CD14-positive monocyte (primary cell): ENCODE measurements around the gene RNF212. TPM values are rescaled to one million over a fixed set of nuclear protein-coding genes. Genes with fewer than 3 reads are reported as not detected.

Experiments
- DNase-seq, 3 donors: peaks; one replicate each; pipeline ENCODE4 v3.0.0-alpha.2; 2011 to 2022
- H2AFZ ChIP-seq: 2 replicates; pipeline ENCODE4 v1.6.0; 2012; ENCODE audit warnings: mild to moderate bottlenecking, low read depth, low read length, inconsistent platforms; ENCODE audit not compliant: insufficient read depth, poor library complexity, severe bottlenecking
- H3K27ac ChIP-seq, 2 donors: 1 replicate in 1 of 2; 2 replicates in 1 of 2; pipeline ENCODE4 v1.5.1; 2012 to 2013; ENCODE audit warnings: low read length in 2 of 2, control low read depth in 1 of 2, inconsistent platforms in 1 of 2, low read depth in 1 of 2, mild to moderate bottlenecking in 1 of 2
- H3K27me3 ChIP-seq, 2 donors: one replicate each; pipeline versions ENCODE4 v1.6.0 to v1.6.1; 2011 to 2013; ENCODE audit warnings: low read length in 2 of 2; ENCODE audit not compliant: control insufficient read depth in 2 of 2, insufficient read depth in 2 of 2
- H3K36me3 ChIP-seq, 2 donors: replicated peaks in 1 of 2; 1 replicate in 1 of 2; 2 replicates in 1 of 2; pipeline versions ENCODE4 v1.5.1 to v1.6.1; 2012 to 2013; ENCODE audit warnings: low read length in 2 of 2, control low read depth in 1 of 2, inconsistent platforms in 1 of 2, mild to moderate bottlenecking in 1 of 2; ENCODE audit not compliant: insufficient read depth in 2 of 2, control insufficient read depth in 1 of 2
- H3K4me1 ChIP-seq, 2 donors: 1 replicate in 1 of 2; 2 replicates in 1 of 2; pipeline versions ENCODE4 v1.5.1 to v1.6.1; 2012 to 2013; ENCODE audit warnings: low read length in 2 of 2, control low read depth in 1 of 2, inconsistent platforms in 1 of 2, mild to moderate bottlenecking in 1 of 2, moderate library complexity in 1 of 2; ENCODE audit not compliant: insufficient read depth in 2 of 2, control insufficient read depth in 1 of 2
- H3K4me2 ChIP-seq: replicated peaks from 2 replicates; pipeline ENCODE3; 2012; ENCODE audit warnings: low read length, moderate library complexity, mild to moderate bottlenecking; ENCODE audit not compliant: poor library complexity, severe bottlenecking; ENCODE audit errors: extremely low read depth
- H3K4me3 ChIP-seq, 3 experiments: fragments of 200-600 bp in 1 of 3; sonication (generic) in 1 of 3; replicated peaks in 1 of 3; 1 replicate in 2 of 3; 2 replicates in 1 of 3; pipeline ENCODE4 v1.5.1; 2011 to 2013; ENCODE audit warnings: low read length in 3 of 3, mild to moderate bottlenecking in 3 of 3, control low read depth in 2 of 3, low read depth in 2 of 3, inconsistent platforms in 1 of 3, moderate library complexity in 1 of 3
- H3K79me2 ChIP-seq: 2 replicates; pipeline ENCODE4 v1.6.0; 2012; ENCODE audit warnings: mild to moderate bottlenecking, control low read depth, inconsistent platforms, low read length, moderate library complexity; ENCODE audit not compliant: insufficient read depth
- H3K9ac ChIP-seq: 2 replicates; pipeline ENCODE4 v1.6.0; 2017; ENCODE audit warnings: low read length, mild to moderate bottlenecking; ENCODE audit not compliant: insufficient read depth, poor library complexity, severe bottlenecking
- H3K9me3 ChIP-seq, 2 donors: replicated peaks in 1 of 2; 1 replicate in 1 of 2; 2 replicates in 1 of 2; pipeline versions ENCODE4 v1.5.1 to v1.6.1; 2012 to 2013; ENCODE audit warnings: low read length in 2 of 2, control low read depth in 1 of 2; ENCODE audit not compliant: control insufficient read depth in 1 of 2, insufficient read depth in 1 of 2
- H4K20me1 ChIP-seq: 2 replicates; pipeline ENCODE4 v1.6.0; 2012; ENCODE audit warnings: mild to moderate bottlenecking, low read length, control low read depth, moderate library complexity; ENCODE audit not compliant: insufficient read depth
- H3K27ac Mint-ChIP-seq, 7 donors: one replicate each; pipeline ENCODE4 v1.8.0; 2020; ENCODE audit warnings: mild to moderate bottlenecking in 7 of 7, mixed read lengths in 7 of 7, moderate library complexity in 6 of 7, inconsistent platforms in 2 of 7
- H3K27me3 Mint-ChIP-seq, 3 donors: one replicate each; pipeline ENCODE4 v1.8.0; 2021 to 2022; ENCODE audit warnings: low read depth in 3 of 3, mild to moderate bottlenecking in 3 of 3, mixed read lengths in 3 of 3, moderate library complexity in 3 of 3, inconsistent platforms in 1 of 3
- H3K36me3 Mint-ChIP-seq, 2 donors: one replicate each; pipeline ENCODE4 v1.8.0; 2020; ENCODE audit warnings: mixed read lengths in 2 of 2, inconsistent platforms in 1 of 2, mild to moderate bottlenecking in 1 of 2
- H3K4me1 Mint-ChIP-seq: one replicate; pipeline ENCODE4 v1.8.0; 2020; ENCODE audit warnings: mild to moderate bottlenecking, mixed read lengths
- H3K4me3 Mint-ChIP-seq, 2 donors: one replicate each; pipeline ENCODE4 v1.8.0; 2020; ENCODE audit warnings: mild to moderate bottlenecking in 2 of 2, mixed read lengths in 2 of 2, moderate library complexity in 1 of 2
- H3K9me3 Mint-ChIP-seq, 7 donors: one replicate each; pipeline ENCODE4 v1.8.0; 2020 to 2022; ENCODE audit warnings: mixed read lengths in 7 of 7, mild to moderate bottlenecking in 6 of 7, moderate library complexity in 6 of 7, inconsistent platforms in 2 of 7
- CTCF ChIP-seq: fragments of 200-600 bp; IDR thresholded peaks from one replicate; pipeline ENCODE4 v1.8.0; 2022; ENCODE audit warnings: antibody characterized with exemption, mild to moderate bottlenecking
- WGBS: methylation state at CpG from one replicate; pipeline ENCODE4 v1.1.5; 2013; ENCODE audit warnings: missing lambda C conversion rate; ENCODE audit not compliant: insufficient coverage; 5-methylcytosine and 5-hydroxymethylcytosine counted together
- intact Hi-C, 2 donors: fragments of 100-400 bp; cut with micrococcal nuclease; formaldehyde crosslinking; loops; one replicate each; pipeline versions ENCODE4 v1.15.0 to v1.15.1; 2023
- polyA plus RNA-seq, 3 donors: library from polyadenylated mRNA; depleted of rRNA in 1 of 3; unstranded in 2 of 3; stranded (reverse) in 1 of 3; fragments of 300-500 nt in 2 of 3; fragments of >200 nt in 1 of 3; fragmentation: Illumina TruSeq in 2 of 3; gene quantifications; 1 replicate in 2 of 3; 2 replicates in 1 of 3; pipeline ENCODE4 v1.2.3, GENCODE V29; 2012 to 2021

The RNF212 gene
- polyA plus RNA-seq, 3 donors, result 0.17 to 0.83 TPM; not detected in 1

GRCh38 chr4:1092026-1092982, 21.1 kb downstream of the RNF212 start:
- H3K79me2 ChIP-seq, result no peaks in the 10 kb centered on the region
- 94% methylated on average over 23 of the region's 28 CpGs for WGBS
- peaks cover 11 to 29% (median 24%) of the 10 kb centered on the region in 7 donors for H3K9me3 Mint-ChIP-seq
- intact Hi-C loops, result no loop called here
- TF ChIP-seq CTCF, result no peak
- no peak overlapping the region for H2AFZ ChIP-seq
- no peak overlapping the region for H3K27ac ChIP-seq
- peak overlapping the region in 1 of 7 donors; percentile 30 for H3K27ac Mint-ChIP-seq
- H3K4me1 Mint-ChIP-seq, result no peaks in the 10 kb centered on the region
- H3K27me3 ChIP-seq, result no peaks in the 10 kb centered on the region
- H3K36me3 Mint-ChIP-seq, result no peaks in the 10 kb centered on the region
- no peak overlapping the region for H3K4me3 Mint-ChIP-seq
- H3K4me1 ChIP-seq, result no peaks in the 10 kb centered on the region
- no peaks in the 10 kb centered on the region for H3K36me3 ChIP-seq
- peaks cover 0 to 3% (median 2%) of the 10 kb centered on the region in 3 donors for H3K27me3 Mint-ChIP-seq
- no peaks in the 10 kb centered on the region for H4K20me1 ChIP-seq
- no peak overlapping the region for H3K4me2 ChIP-seq
- no peak overlapping the region for H3K9ac ChIP-seq
- H3K4me3 ChIP-seq, result no peak overlapping the region
- H3K9me3 ChIP-seq, result peaks cover 14 to 19% of the 10 kb centered on the region in 2 donors
- no peak for DNase-seq

- no peak overlapping the region for H3K9ac ChIP-seq
- H3K27me3 ChIP-seq, result no peaks in the 10 kb centered on the region
- H3K9me3 Mint-ChIP-seq, result peaks cover 11 to 29% (median 24%) of the 10 kb centered on the region in 7 donors
- no peaks in the 10 kb centered on the region for H3K4me1 ChIP-seq
- no peak overlapping the region for H3K27ac ChIP-seq
- no peak for DNase-seq
- H3K27ac Mint-ChIP-seq, result no peak overlapping the region
- H4K20me1 ChIP-seq, result no peaks in the 10 kb centered on the region
- no peak overlapping the region for H3K4me3 ChIP-seq
- H3K9me3 ChIP-seq, result peaks cover 14 to 19% of the 10 kb centered on the region in 2 donors
- no peaks in the 10 kb centered on the region for H3K4me1 Mint-ChIP-seq
- peaks cover 0 to 3% (median 2%) of the 10 kb centered on the region in 3 donors for H3K27me3 Mint-ChIP-seq
- 94% methylated on average over 8 of the region's 10 CpGs for WGBS
- no peaks in the 10 kb centered on the region for H3K79me2 ChIP-seq
- no peaks in the 10 kb centered on the region for H3K36me3 Mint-ChIP-seq
- H3K4me3 Mint-ChIP-seq, result no peak overlapping the region
- no peak overlapping the region for H3K4me2 ChIP-seq
- no peak for TF ChIP-seq CTCF
- no peaks in the 10 kb centered on the region for H3K36me3 ChIP-seq
- intact Hi-C loops, result no loop called here
- no peak overlapping the region for H2AFZ ChIP-seq
These were observed 21.8 kb downstream of the RNF212 start for GRCh38 chr4:1091561-1091995.
